ENCODE data around the gene NUP214. TPM values are rescaled to one million over a fixed set of nuclear protein-coding genes. Genes with fewer than 3 reads are reported as not detected.
"Not testable (repeated sequence)": the region's sequence is repeated elsewhere in the genome, so short reads cannot be mapped to it uniquely, and the experiment has no call there.

Gene NUP214
- total and polyA plus RNA-seq, 4 donors, result 16.6 to 44.3 (median 34.0) TPM

GRCh38 chr9:131181091-131181681 lies 55.8 kb downstream of the NUP214 start:
- no peaks in the 10 kb centered on the region for H3K4me1 ChIP-seq (ENCODE audit: control insufficient read depth, insufficient read depth, low read length)
- no peaks in the 10 kb centered on the region for H3K27me3 ChIP-seq (ENCODE audit: control insufficient read depth, insufficient read depth, low read length)
- peaks cover 24% of the 10 kb centered on the region for H3K36me3 ChIP-seq (ENCODE audit: control insufficient read depth, insufficient read depth, low read length)
- WGBS (ENCODE audit: insufficient coverage), result 75% methylated on average over 4 of the region's 6 CpGs
- no peaks in the 10 kb centered on the region for H3K9me3 ChIP-seq (ENCODE audit: control insufficient read depth, insufficient read depth, low read length)
- H3K4me3 ChIP-seq (ENCODE audit: low read depth, low read length), result no peak overlapping the region
- no peak overlapping the region for H3K27ac ChIP-seq (ENCODE audit: low read depth, low read length)
- DNase-seq (ENCODE audit: low read depth in 4 of 6, low spot score in 6 of 6), result no peak

- WGBS (ENCODE audit: insufficient coverage), result no CpG with 5 or more reads among the region's 3 CpGs
- H3K36me3 ChIP-seq (ENCODE audit: control insufficient read depth, insufficient read depth, low read length), result peaks cover 15% of the 10 kb centered on the region
- H3K27me3 ChIP-seq (ENCODE audit: control insufficient read depth, insufficient read depth, low read length), result no peaks in the 10 kb centered on the region
- no peaks in the 10 kb centered on the region for H3K9me3 ChIP-seq (ENCODE audit: control insufficient read depth, insufficient read depth, low read length)
- no peak overlapping the region for H3K27ac ChIP-seq (ENCODE audit: low read depth, low read length)
- H3K4me1 ChIP-seq (ENCODE audit: control insufficient read depth, insufficient read depth, low read length), result no peaks in the 10 kb centered on the region
- DNase-seq (ENCODE audit: low read depth in 4 of 6, low spot score in 6 of 6), result no peak
- no peak overlapping the region for H3K4me3 ChIP-seq (ENCODE audit: low read depth, low read length)
Measured at GRCh38 chr9:131185924-131186323, 60.5 kb downstream of the NUP214 start.

- H3K36me3 ChIP-seq (ENCODE audit: control insufficient read depth, insufficient read depth, low read length), result peaks cover 17% of the 10 kb centered on the region
- H3K27ac ChIP-seq (ENCODE audit: low read depth, low read length), result no peak overlapping the region
- 89% methylated on average over 4 of the region's 4 CpGs for WGBS (ENCODE audit: insufficient coverage)
- DNase-seq (ENCODE audit: low read depth in 4 of 6, low spot score in 6 of 6), result no peak
- no peaks in the 10 kb centered on the region for H3K4me1 ChIP-seq (ENCODE audit: control insufficient read depth, insufficient read depth, low read length)
- no peak overlapping the region for H3K4me3 ChIP-seq (ENCODE audit: low read depth, low read length)
- no peaks in the 10 kb centered on the region for H3K27me3 ChIP-seq (ENCODE audit: control insufficient read depth, insufficient read depth, low read length)
- no peaks in the 10 kb centered on the region for H3K9me3 ChIP-seq (ENCODE audit: control insufficient read depth, insufficient read depth, low read length)
Measured at GRCh38 chr9:131186622-131187021, 61.2 kb downstream of the NUP214 start.

GRCh38 chr9:131187957-131188356 lies 62.6 kb downstream of the NUP214 start:
- no peaks in the 10 kb centered on the region for H3K4me1 ChIP-seq (ENCODE audit: control insufficient read depth, insufficient read depth, low read length)
- 88% methylated on average over 2 of the region's 4 CpGs for WGBS (ENCODE audit: insufficient coverage)
- no peak for DNase-seq (ENCODE audit: low read depth in 4 of 6, low spot score in 6 of 6)
- H3K36me3 ChIP-seq (ENCODE audit: control insufficient read depth, insufficient read depth, low read length), result peaks cover 12% of the 10 kb centered on the region
- no peaks in the 10 kb centered on the region for H3K27me3 ChIP-seq (ENCODE audit: control insufficient read depth, insufficient read depth, low read length)
- no peak overlapping the region for H3K4me3 ChIP-seq (ENCODE audit: low read depth, low read length)
- no peak overlapping the region for H3K27ac ChIP-seq (ENCODE audit: low read depth, low read length)
- H3K9me3 ChIP-seq (ENCODE audit: control insufficient read depth, insufficient read depth, low read length), result no peaks in the 10 kb centered on the region

GRCh38 chr9:131188976-131189375 lies 63.6 kb downstream of the NUP214 start:
- Histone ChIP-seq H3K27me3 (ENCODE audit: control insufficient read depth, insufficient read depth, low read length) (no peaks in the 10 kb centered on the region), H3K36me3 (ENCODE audit: control insufficient read depth, insufficient read depth, low read length) (peaks cover 9% of the 10 kb centered on the region), H3K4me1 (ENCODE audit: control insufficient read depth, insufficient read depth, low read length) (no peaks in the 10 kb centered on the region), H3K4me3 (ENCODE audit: low read depth, low read length) (no peak overlapping the region), H3K9me3 (ENCODE audit: control insufficient read depth, insufficient read depth, low read length) (no peaks in the 10 kb centered on the region), H3K27ac (ENCODE audit: low read depth, low read length) (no peak overlapping the region)
- WGBS (ENCODE audit: insufficient coverage), result 80% methylated on average over 1 of the region's 3 CpGs
- no peak for DNase-seq (ENCODE audit: low read depth in 4 of 6, low spot score in 6 of 6)

- Histone ChIP-seq H3K9me3 (ENCODE audit: control insufficient read depth, insufficient read depth, low read length) (no peaks in the 10 kb centered on the region), H3K36me3 (ENCODE audit: control insufficient read depth, insufficient read depth, low read length) (peaks cover 12% of the 10 kb centered on the region), H3K4me1 (ENCODE audit: control insufficient read depth, insufficient read depth, low read length) (no peaks in the 10 kb centered on the region), H3K27me3 (ENCODE audit: control insufficient read depth, insufficient read depth, low read length) (no peaks in the 10 kb centered on the region), H3K4me3 (ENCODE audit: low read depth, low read length) (no peak overlapping the region), H3K27ac (ENCODE audit: low read depth, low read length) (no peak overlapping the region)
- no CpG with 5 or more reads among the region's 3 CpGs for WGBS (ENCODE audit: insufficient coverage)
- no peak for DNase-seq (ENCODE audit: low read depth in 4 of 6, low spot score in 6 of 6)
Measured at GRCh38 chr9:131190191-131190590, 64.8 kb downstream of the NUP214 start.

- peaks cover 13% of the 10 kb centered on the region for H3K36me3 ChIP-seq (ENCODE audit: control insufficient read depth, insufficient read depth, low read length)
- not testable (repeated sequence) for DNase-seq (ENCODE audit: low read depth in 4 of 6, low spot score in 6 of 6); H3K4me1 ChIP-seq (ENCODE audit: control insufficient read depth, insufficient read depth, low read length); H3K9me3 ChIP-seq (ENCODE audit: control insufficient read depth, insufficient read depth, low read length); H3K27me3 ChIP-seq (ENCODE audit: control insufficient read depth, insufficient read depth, low read length); H3K27ac ChIP-seq (ENCODE audit: low read depth, low read length); H3K4me3 ChIP-seq (ENCODE audit: low read depth, low read length)
- WGBS (ENCODE audit: insufficient coverage), result 86% methylated on average over 1 of the region's 6 CpGs
Measured at GRCh38 chr9:131191032-131191431, 65.6 kb downstream of the NUP214 start.

- no peaks in the 10 kb centered on the region for H3K27me3 ChIP-seq (ENCODE audit: control insufficient read depth, insufficient read depth, low read length)
- H3K4me3 ChIP-seq (ENCODE audit: low read depth, low read length), result no peak overlapping the region
- no peaks in the 10 kb centered on the region for H3K4me1 ChIP-seq (ENCODE audit: control insufficient read depth, insufficient read depth, low read length)
- DNase-seq (ENCODE audit: low read depth in 4 of 6, low spot score in 6 of 6), result no peak
- 100% methylated on average over 2 of the region's 3 CpGs for WGBS (ENCODE audit: insufficient coverage)
- H3K27ac ChIP-seq (ENCODE audit: low read depth, low read length), result no peak overlapping the region
- no peaks in the 10 kb centered on the region for H3K9me3 ChIP-seq (ENCODE audit: control insufficient read depth, insufficient read depth, low read length)
- peaks cover 16% of the 10 kb centered on the region for H3K36me3 ChIP-seq (ENCODE audit: control insufficient read depth, insufficient read depth, low read length)
Measured at GRCh38 chr9:131191857-131192256, 66.5 kb downstream of the NUP214 start.

- H3K36me3 ChIP-seq (ENCODE audit: control insufficient read depth, insufficient read depth, low read length), result peaks cover 22% of the 10 kb centered on the region
- no peaks in the 10 kb centered on the region for H3K4me1 ChIP-seq (ENCODE audit: control insufficient read depth, insufficient read depth, low read length)
- WGBS (ENCODE audit: insufficient coverage), result no CpG with 5 or more reads among the region's 2 CpGs
Measured at GRCh38 chr9:131193051-131193450, 67.7 kb downstream of the NUP214 start.

GRCh38 chr9:131194762-131195161 lies 69.4 kb downstream of the NUP214 start:
- DNase-seq (ENCODE audit: low read depth in 4 of 6, low spot score in 6 of 6), result no peak
- peaks cover 32% of the 10 kb centered on the region for H3K36me3 ChIP-seq (ENCODE audit: control insufficient read depth, insufficient read depth, low read length)
- H3K27me3 ChIP-seq (ENCODE audit: control insufficient read depth, insufficient read depth, low read length), result no peaks in the 10 kb centered on the region
- 77% methylated on average over 1 of the region's 3 CpGs for WGBS (ENCODE audit: insufficient coverage)
- H3K4me1 ChIP-seq (ENCODE audit: control insufficient read depth, insufficient read depth, low read length), result no peaks in the 10 kb centered on the region
- H3K9me3 ChIP-seq (ENCODE audit: control insufficient read depth, insufficient read depth, low read length), result no peaks in the 10 kb centered on the region
- H3K27ac ChIP-seq (ENCODE audit: low read depth, low read length), result no peak overlapping the region
- H3K4me3 ChIP-seq (ENCODE audit: low read depth, low read length), result no peak overlapping the region

More at GRCh38 chr9:131193051-131193450, 67.7 kb downstream of the NUP214 start:
- Histone ChIP-seq H3K4me3 (ENCODE audit: low read depth, low read length) (no peak overlapping the region), H3K27me3 (ENCODE audit: control insufficient read depth, insufficient read depth, low read length) (no peaks in the 10 kb centered on the region), H3K9me3 (ENCODE audit: control insufficient read depth, insufficient read depth, low read length) (no peaks in the 10 kb centered on the region), H3K27ac (ENCODE audit: low read depth, low read length) (no peak overlapping the region)
- DNase-seq (ENCODE audit: low read depth in 4 of 6, low spot score in 6 of 6), result no peak
